ENCODE data around the gene LRRC25. TPM values are rescaled to one million over a fixed set of nuclear protein-coding genes. Genes with fewer than 3 reads are reported as not detected.
"Not testable (repeated sequence)": the region's sequence is repeated elsewhere in the genome, so short reads cannot be mapped to it uniquely, and the experiment has no call there.

Gene LRRC25
- total and polyA plus RNA-seq, 5 donors, result 1.5 to 4.3 (median 3.6) TPM

DNA sequence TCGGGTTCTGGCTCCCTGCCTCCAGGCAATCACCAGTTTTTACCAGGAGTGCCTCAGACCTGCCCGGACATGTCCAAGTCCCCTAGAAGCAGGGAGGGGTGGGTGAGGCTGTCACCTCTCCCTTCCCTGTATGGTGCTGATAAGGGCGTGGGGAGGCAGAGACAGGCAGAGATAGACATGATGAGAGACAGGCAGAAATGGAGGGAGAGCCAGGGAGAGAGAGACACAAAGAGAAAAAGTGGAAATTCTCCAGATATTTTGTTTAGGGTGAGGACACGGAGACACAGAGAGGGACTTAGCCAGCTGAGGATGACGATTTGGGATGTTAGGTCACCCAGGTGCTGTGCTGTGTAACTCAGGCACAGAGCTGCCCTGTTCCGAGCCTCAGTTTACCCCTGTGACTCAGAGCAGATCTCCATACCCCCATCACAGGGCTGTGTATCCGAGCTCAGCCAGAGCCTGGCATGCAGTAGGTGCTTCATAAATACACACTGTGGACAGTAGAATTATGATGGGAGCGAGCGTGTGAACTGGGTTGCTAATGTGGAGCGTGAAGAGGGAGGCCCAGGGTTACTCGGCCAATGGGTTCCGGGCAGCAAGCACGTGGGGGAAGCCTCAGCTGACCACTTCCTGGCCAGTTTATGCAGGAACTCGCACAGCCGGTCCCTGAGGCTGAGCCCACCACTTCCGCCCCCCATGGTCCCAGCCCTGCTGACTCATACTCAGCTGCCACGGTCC, 23.4 kb downstream of the LRRC25 start:
- Histone ChIP-seq H3K4me3 (ENCODE audit: low read length) (no peak overlapping the region), H3K9me3 (ENCODE audit: control insufficient read depth, low read length) (no peaks in the 10 kb centered on the region), H3K27ac (ENCODE audit: low read length) (peak overlapping the region; percentile 43), H3K27me3 (ENCODE audit: control insufficient read depth, insufficient read depth) (no peaks in the 10 kb centered on the region), H3K4me1 (ENCODE audit: control insufficient read depth, insufficient read depth, low read length) (peaks cover 11% of the 10 kb centered on the region)
- peak; percentile 94 to 97 for ATAC-seq
- intact Hi-C loops (cut with DNase I), result no loop called here
- peak; percentile 94 to 95 (median 95) for DNase-seq
- WGBS, result 26% methylated on average over 17 of the region's 17 CpGs

DNA sequence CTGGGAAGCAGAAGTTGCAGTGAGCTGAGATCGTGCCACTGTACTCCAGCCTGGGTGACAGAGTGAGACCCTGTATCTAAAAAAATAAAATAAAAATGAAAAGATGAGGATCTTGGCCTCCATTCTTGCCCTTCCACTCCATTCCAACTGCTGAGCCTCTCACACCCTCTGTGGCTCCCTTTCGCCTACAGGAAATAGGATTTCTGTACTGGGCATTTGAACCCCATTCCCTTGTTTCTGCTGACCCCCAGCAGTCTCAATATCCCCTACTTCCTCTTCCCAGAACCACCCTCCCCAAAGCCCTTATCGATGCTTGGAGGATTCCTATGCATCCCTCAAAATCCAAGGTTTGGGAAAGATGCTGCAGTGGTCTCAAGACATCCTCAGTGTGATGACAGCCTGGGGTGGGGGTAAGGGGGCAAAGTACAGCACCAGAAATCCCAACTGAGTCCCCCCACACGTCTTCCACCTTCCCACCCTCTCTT, 24.0 kb downstream of the LRRC25 start:
- Histone ChIP-seq H3K9me3 (ENCODE audit: control insufficient read depth, low read length) (no peaks in the 10 kb centered on the region), H3K4me3 (ENCODE audit: low read length) (no peak overlapping the region), H3K27me3 (ENCODE audit: control insufficient read depth, insufficient read depth) (no peaks in the 10 kb centered on the region), H3K27ac (ENCODE audit: low read length) (peak overlapping the region; percentile 19), H3K4me1 (ENCODE audit: control insufficient read depth, insufficient read depth, low read length) (peaks cover 11% of the 10 kb centered on the region)
- intact Hi-C loops (cut with DNase I), result no loop called here
- WGBS, result 59% methylated on average over 4 of the region's 4 CpGs
- no peak for ATAC-seq
- no peak for DNase-seq

DNA sequence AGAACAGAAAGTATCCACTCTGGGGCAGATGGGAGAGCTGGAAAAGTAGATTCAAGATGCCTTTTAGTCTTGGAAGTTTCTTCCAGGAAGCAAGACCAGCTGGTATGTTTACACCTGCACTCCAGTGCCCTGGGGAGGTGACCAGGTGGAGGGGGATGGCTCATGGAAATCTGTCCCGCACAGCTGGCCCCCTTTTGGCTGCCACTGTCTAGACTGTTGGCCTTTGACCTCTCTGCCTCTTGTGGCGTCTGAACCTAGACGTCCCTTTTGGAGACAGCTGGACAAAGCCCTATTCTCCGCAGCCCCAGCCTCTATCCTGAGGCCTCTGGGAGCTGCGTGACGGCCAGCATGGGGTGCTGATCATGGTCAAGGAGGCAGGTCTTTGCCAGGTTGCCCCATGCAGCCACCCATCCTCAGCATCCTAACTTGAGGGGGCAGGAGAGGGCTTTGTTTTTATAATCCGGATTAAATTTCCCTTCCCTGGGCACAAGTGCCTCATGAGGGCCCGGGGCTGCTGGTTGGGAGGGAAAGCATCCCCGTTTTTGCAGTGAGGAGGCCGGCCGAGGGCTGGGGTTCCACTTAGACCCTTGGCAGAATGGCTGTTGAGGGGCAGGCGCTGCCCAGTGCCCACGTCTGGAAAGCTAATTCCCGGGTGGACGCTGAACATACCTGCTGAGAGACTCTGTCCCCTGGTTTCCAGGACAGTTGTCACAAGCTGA, 28.8 kb downstream of the LRRC25 start:
- Histone ChIP-seq H3K4me1 (ENCODE audit: control insufficient read depth, insufficient read depth, low read length) (no peaks in the 10 kb centered on the region), H3K9me3 (ENCODE audit: control insufficient read depth, low read length) (no peaks in the 10 kb centered on the region), H3K4me3 (ENCODE audit: low read length) (no peak overlapping the region), H3K27me3 (ENCODE audit: control insufficient read depth, insufficient read depth) (no peaks in the 10 kb centered on the region), H3K27ac (ENCODE audit: low read length) (no peak overlapping the region)
- DNase-seq, result no peak
- intact Hi-C loops (cut with DNase I), result no loop called here
- no peak for ATAC-seq
- 87% methylated on average over 15 of the region's 15 CpGs for WGBS

DNA sequence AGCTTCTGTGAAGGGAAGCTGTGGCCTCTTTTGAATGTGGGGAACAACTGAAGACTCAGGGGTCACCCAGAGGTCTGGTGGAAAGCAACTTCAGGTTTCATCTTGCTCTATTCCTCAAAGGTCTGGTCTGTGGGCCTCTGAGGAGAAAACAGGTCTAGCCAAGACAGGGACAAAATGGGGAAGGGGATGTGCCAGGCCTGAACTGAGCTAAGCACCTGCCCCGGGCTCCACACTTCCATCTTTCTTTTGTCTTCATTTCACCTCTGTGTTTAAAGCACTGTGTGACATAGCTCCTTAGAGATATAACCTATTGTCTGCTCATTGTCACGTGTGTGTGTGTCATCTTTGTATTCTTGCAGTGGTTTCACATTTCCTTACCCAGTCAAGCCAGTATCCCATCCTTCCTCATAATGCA, 31.4 kb downstream of the LRRC25 start:
- Histone ChIP-seq H3K9me3 (ENCODE audit: control insufficient read depth, low read length) (no peaks in the 10 kb centered on the region), H3K4me3 (ENCODE audit: low read length) (no peak overlapping the region), H3K27me3 (ENCODE audit: control insufficient read depth, insufficient read depth) (no peaks in the 10 kb centered on the region), H3K4me1 (ENCODE audit: control insufficient read depth, insufficient read depth, low read length) (no peaks in the 10 kb centered on the region), H3K27ac (ENCODE audit: low read length) (no peak overlapping the region)
- intact Hi-C loops (cut with DNase I), result no loop called here
- DNase-seq (no peak), ATAC-seq (no peak)
- 81% methylated on average over 2 of the region's 2 CpGs for WGBS

DNA sequence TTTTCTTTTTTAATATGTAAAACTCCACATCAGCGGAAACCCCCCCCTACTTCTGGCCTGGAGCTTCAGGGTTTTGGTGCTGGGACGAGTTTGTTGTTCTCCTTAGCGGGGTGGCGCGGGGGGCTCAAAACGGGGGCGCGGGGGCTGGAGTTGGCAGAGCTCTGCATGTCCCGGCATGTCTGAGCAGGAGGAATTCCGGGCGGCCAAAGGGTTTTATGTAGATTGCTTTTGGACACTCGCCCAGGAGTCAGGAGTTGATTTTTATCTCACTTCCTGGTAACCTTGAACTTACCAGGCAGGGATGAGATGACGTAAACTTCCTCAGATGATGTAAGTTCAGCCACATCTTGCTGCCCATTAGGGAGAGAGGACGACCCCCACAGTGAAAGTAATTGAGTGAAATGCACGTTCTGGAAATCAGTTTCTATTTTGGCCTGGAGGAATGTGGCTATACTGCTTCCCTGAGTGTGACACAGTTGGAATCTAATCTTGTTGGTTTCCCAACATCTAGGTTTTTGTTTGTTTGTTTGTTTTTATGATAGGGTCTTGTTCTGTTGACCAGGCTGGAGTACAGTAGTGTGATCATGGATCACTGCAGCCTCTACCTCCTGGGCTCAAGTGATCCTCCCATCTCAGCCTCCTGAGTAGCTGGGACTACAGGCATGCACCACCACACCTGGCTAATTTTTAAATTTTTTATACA, 32.4 kb downstream of the LRRC25 start:
- peak; percentile 47 to 81 (median 76) for DNase-seq
- no peaks in the 10 kb centered on the region for H3K27me3 ChIP-seq (ENCODE audit: control insufficient read depth, insufficient read depth)
- H3K4me1 ChIP-seq (ENCODE audit: control insufficient read depth, insufficient read depth, low read length), result no peaks in the 10 kb centered on the region
- peak; percentile 76 for ATAC-seq
- 6% methylated on average over 15 of the region's 15 CpGs for WGBS
- intact Hi-C loops (cut with DNase I), result no loop called here
- H3K9me3 ChIP-seq (ENCODE audit: control insufficient read depth, low read length), result no peaks in the 10 kb centered on the region
- no peak overlapping the region for H3K4me3 ChIP-seq (ENCODE audit: low read length)
- H3K27ac ChIP-seq (ENCODE audit: low read length), result peak overlapping the region; percentile 16

DNA sequence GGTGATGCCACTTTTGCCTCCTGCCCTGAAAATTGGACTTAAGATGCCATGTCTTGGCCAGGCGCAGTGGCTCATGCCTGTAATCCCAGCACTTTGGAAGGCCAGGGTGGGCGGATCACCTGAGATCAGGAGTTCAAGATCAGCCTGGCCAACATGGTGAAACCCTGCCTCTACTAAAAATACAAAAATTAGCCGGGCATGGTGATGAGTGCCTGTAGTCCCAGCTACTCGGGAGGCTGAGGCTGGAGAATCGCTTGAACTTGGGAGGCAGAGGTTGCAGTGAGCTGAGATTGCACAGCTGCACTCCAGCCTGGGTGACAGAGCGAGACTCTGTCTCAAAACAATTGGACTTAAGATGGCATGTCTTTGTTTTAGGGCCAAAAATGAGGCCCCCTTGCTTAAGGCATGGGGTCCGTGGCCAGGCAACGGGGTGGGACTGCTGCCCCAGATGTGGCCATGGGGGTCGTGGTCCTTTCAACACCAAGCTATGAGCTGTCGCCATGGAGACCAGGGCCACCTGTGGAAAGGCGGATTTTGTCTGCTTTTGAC, 33.1 kb downstream of the LRRC25 start:
- H3K4me1 ChIP-seq (ENCODE audit: control insufficient read depth, insufficient read depth, low read length); H3K4me3 ChIP-seq (ENCODE audit: low read length); H3K9me3 ChIP-seq (ENCODE audit: control insufficient read depth, low read length); intact Hi-C loops (cut with DNase I); H3K27me3 ChIP-seq (ENCODE audit: control insufficient read depth, insufficient read depth); DNase-seq: not testable (repeated sequence)
- peak overlapping the region; percentile 5 for H3K27ac ChIP-seq (ENCODE audit: low read length)
- peak in 1 of 2 donors; percentile 6 for ATAC-seq
- 48% methylated on average over 11 of the region's 11 CpGs for WGBS

DNA sequence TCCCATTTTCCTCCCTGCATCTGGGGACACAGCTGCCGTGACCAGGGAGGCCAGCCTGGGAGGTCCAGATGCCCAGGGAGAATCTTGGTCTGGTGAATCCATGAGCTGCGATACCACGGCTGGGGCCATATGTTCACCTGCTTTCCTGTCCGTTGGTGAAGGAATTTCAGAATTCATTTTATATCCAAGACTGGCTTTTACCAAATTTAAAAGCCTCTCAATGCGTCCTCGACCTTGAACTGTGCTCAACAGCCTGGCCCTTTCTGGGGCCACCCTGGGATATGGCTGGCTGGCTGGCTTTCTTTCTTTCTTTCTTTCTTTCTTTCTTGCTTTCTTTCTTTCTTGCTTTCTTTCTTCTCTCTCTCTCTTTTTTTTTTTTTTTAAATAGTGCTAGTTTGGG, 33.6 kb downstream of the LRRC25 start:
- DNase-seq (no peak), ATAC-seq (no peak)
- Histone ChIP-seq H3K4me3 (ENCODE audit: low read length) (no peak overlapping the region), H3K9me3 (ENCODE audit: control insufficient read depth, low read length) (no peaks in the 10 kb centered on the region), H3K4me1 (ENCODE audit: control insufficient read depth, insufficient read depth, low read length) (no peaks in the 10 kb centered on the region), H3K27me3 (ENCODE audit: control insufficient read depth, insufficient read depth) (no peaks in the 10 kb centered on the region), H3K27ac (ENCODE audit: low read length) (no peak overlapping the region)
- WGBS, result 80% methylated on average over 6 of the region's 6 CpGs
- intact Hi-C loops (cut with DNase I), result no loop called here

DNA sequence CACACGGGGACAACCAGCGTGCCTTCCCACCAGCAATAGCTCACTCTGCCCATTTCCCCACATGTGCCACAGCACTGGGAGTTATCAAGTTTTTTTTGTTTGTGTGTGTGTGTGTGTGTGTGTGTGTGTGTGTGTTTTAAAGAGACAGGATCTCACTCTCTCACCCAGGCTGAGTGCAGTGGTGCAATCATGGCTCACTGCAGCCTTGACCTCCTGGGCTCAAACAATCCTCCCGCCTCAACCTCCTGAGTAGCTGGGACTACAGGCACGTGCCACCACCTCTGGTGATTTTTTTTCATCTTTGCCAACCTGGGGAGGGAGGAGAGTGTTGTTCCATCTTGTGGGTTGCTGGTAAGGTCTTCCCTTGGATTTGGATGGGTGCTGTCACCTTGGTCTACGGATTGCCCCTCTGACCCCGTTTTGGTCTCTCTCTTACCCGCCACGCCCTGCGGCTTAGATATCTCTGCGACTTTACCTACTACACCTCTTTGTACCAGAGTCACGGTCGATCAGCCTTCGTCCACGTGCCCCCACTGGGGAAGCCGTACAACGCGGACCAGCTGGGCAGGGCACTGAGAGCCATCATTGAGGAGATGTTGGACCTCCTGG, 34.4 kb downstream of the LRRC25 start:
- intact Hi-C loops (cut with DNase I), result no loop called here
- Histone ChIP-seq H3K27me3 (ENCODE audit: control insufficient read depth, insufficient read depth) (no peaks in the 10 kb centered on the region), H3K9me3 (ENCODE audit: control insufficient read depth, low read length) (no peaks in the 10 kb centered on the region), H3K4me1 (ENCODE audit: control insufficient read depth, insufficient read depth, low read length) (no peaks in the 10 kb centered on the region), H3K27ac (ENCODE audit: low read length) (no peak overlapping the region), H3K4me3 (ENCODE audit: low read length) (no peak overlapping the region)
- ATAC-seq, result no peak
- DNase-seq, result no peak
- WGBS, result 93% methylated on average over 17 of the region's 17 CpGs

DNA sequence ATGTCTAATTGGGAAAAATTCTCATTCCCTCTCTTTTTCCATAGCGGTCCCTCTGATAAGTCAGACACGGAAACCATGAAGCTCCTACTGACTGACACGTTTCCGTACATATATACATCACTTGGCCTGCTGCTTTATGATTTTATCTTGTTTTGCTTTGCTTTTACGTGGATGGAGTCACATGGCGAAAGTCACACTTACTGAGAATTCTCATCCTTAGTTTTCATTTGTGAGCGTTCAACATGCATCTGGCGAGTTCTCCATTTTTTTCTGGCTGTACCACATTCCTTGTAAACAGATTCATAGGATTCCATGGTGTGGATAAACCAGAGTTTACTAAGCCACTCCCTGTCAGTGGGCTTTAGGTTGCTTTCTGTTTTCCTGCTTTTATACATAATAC, 35.8 kb downstream of the LRRC25 start:
- Histone ChIP-seq H3K4me3 (ENCODE audit: low read length) (no peak overlapping the region), H3K9me3 (ENCODE audit: control insufficient read depth, low read length) (no peaks in the 10 kb centered on the region), H3K27me3 (ENCODE audit: control insufficient read depth, insufficient read depth) (no peaks in the 10 kb centered on the region), H3K27ac (ENCODE audit: low read length) (no peak overlapping the region), H3K4me1 (ENCODE audit: control insufficient read depth, insufficient read depth, low read length) (no peaks in the 10 kb centered on the region)
- 94% methylated on average over 8 of the region's 8 CpGs for WGBS
- DNase-seq (no peak), ATAC-seq (no peak)
- intact Hi-C loops (cut with DNase I), result no loop called here

DNA sequence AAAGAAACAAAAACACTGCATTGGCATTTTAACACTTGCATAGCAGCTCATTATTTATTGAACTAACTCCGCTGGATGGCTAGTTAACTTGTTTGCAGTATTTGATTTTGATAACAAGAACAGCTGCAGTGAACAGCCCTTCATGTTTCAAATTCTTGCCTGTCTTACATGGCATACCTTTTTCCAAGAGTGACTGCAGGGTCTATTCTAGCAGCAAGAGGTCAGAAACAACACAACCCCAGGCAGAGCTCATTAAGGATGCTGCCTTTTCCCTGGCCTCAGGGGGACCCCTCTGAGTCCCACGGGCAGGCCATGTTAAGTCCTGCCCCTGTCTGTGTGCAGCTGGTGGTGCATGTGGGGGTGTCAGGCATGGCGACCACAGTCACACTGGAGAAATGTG, 40.4 kb downstream of the LRRC25 start:
- intact Hi-C loops (cut with DNase I), result no loop called here
- Histone ChIP-seq H3K4me3 (ENCODE audit: low read length) (no peak overlapping the region), H3K9me3 (ENCODE audit: control insufficient read depth, low read length) (no peaks in the 10 kb centered on the region), H3K27ac (ENCODE audit: low read length) (no peak overlapping the region), H3K27me3 (ENCODE audit: control insufficient read depth, insufficient read depth) (no peaks in the 10 kb centered on the region), H3K4me1 (ENCODE audit: control insufficient read depth, insufficient read depth, low read length) (no peaks in the 10 kb centered on the region)
- 95% methylated on average over 3 of the region's 3 CpGs for WGBS
- no peak for ATAC-seq
- no peak for DNase-seq
